ENCODE results near the gene MYL6B.
"Not testable (repeated sequence)": the region's sequence is repeated elsewhere in the genome, so short reads cannot be mapped to it uniquely, and the experiment has no call there.

DNA sequence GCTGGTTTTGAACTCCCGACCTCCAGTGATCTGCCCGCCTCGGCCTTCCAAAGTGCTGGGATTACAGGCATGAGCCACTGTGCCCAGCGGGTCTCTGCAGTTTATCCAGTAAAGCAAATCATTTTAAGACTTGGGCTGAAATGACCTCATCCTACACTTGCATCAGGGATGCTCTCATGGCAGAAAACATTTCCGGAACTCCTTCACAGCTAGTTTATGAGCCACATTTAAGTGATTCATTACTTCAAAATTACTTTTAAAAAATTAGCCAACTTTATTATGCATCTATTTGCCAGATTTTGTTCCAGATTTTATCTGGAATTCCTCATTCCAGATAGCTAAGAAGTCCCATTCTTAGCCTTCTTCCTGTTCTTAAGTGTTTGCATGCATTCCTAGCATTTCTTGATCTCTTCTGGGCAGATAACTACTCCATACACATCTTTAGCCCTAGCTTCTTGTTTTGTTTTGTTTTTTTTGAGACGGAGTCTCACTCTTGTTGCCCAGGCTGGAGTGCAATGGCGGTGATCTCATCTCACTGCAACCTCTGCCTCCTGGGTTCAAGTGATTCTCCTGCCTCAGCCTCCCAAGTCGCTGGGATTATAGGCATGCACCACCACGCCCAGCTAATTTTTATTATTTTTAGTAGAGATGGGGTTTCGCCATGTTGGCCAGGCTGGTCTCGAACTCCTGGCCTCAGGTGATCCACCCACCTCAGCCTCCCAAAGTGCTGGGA lies 44.6 kb downstream of the MYL6B start:
- TF ChIP-seq, protein P1, sequence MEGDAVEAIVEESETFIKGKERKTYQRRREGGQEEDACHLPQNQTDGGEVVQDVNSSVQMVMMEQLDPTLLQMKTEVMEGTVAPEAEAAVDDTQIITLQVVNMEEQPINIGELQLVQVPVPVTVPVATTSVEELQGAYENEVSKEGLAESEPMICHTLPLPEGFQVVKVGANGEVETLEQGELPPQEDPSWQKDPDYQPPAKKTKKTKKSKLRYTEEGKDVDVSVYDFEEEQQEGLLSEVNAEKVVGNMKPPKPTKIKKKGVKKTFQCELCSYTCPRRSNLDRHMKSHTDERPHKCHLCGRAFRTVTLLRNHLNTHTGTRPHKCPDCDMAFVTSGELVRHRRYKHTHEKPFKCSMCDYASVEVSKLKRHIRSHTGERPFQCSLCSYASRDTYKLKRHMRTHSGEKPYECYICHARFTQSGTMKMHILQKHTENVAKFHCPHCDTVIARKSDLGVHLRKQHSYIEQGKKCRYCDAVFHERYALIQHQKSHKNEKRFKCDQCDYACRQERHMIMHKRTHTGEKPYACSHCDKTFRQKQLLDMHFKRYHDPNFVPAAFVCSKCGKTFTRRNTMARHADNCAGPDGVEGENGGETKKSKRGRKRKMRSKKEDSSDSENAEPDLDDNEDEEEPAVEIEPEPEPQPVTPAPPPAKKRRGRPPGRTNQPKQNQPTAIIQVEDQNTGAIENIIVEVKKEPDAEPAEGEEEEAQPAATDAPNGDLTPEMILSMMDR (IDR thresholded peaks at IDR 0.05; ENCODE audit: low read depth, low read length), result not testable (repeated sequence)
- TF ChIP-seq, protein P2, sequence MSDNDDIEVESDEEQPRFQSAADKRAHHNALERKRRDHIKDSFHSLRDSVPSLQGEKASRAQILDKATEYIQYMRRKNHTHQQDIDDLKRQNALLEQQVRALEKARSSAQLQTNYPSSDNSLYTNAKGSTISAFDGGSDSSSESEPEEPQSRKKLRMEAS (IDR thresholded peaks at IDR 0.05; ENCODE audit: low read depth, low read length), result not testable (repeated sequence)

Measured in NB4 (cell line).